ENCODE measurements around the gene CELF2. TPM values are rescaled to one million over a fixed set of nuclear protein-coding genes. Genes with fewer than 3 reads are reported as not detected.
"Not testable (repeated sequence)": the region's sequence is repeated elsewhere in the genome, so short reads cannot be mapped to it uniquely, and the experiment has no call there.

Gene CELF2
- total RNA-seq, 1 donor from 2014 or later, result 4.2 TPM

DNA sequence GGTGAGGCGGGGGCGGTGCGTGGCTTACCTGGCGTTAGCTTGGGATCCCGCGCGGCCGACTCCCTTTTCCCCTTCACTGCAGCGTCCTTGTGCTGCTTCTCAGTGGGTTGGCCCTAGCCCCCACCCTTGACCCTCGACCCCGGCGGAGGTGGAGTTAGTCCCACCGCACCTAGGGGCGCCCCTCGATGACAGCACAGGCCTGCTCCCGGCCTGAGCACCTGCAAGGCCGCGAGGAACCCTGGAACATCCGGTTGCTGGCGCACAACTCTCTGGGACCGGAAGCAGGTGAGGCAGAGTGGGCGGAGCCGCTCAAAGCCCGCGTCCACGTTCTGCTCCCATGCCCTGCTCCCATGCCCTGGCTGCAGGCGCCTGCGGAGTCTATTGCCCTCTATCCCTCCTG lies 326.9 kb downstream of the CELF2 start:
- no peak for DNase-seq (ENCODE audit: low read depth in 2 of 2)

DNA sequence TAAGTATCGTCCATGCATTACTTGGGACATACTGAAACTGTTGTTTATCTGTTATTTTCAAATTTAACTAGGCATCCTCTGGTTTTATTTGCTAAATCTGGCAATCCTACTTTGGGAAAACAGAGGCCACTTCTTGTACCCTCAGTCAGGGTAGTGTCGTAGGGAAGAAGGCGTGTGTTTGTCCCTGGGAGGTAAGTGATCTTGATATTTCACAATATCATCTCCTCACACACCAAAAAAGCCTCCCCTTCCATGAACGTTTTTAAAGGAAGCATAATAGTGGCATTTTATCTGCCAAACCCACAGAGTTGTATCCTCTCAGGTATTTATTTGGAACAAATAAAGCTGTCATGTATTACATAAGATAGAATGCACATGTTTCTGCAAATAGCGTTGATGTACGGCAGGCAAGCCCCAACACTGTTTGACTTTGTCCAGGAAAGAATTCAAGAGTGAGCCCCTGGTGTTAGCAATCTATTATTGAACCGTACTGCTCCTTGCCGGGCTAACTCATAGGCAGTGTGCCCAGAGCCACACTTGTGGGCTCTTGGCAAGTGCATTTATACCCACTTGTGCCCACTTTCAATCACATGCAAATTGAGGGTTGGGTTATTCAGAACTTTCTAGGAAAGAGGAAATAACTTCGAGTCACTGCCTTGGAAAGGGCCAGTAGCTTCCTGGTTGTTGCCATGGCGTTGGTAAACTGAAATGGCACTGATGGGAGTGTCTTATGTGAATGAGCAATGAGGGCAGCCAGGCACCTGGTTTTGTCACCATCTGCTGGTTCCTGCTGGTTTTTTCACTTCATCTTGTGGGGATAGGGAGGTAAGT lies 327.8 kb downstream of the CELF2 start:
- DNase-seq (ENCODE audit: low read depth in 2 of 2), result peak in 1 of 2 donors; percentile 74

DNA sequence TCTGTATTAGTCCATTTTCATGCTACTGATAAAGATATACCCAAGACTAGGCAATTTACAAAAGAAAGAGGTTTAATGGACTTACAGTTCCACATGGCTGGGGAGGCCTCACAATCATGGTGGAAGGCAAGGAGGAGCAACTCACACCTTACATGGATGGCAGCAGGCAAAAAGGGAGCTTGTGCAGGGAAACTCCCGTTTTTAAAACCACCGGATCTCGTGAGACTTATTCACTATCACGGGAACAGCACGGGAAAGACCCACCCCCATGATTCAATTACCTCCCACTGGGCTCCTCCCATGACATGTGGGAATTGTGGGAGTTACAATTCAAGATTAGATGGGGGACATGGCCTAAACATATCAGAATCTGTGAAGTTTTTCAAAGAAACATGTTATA lies 329.9 kb downstream of the CELF2 start:
- DNase-seq (ENCODE audit: low read depth in 2 of 2), result not testable (repeated sequence)

DNA sequence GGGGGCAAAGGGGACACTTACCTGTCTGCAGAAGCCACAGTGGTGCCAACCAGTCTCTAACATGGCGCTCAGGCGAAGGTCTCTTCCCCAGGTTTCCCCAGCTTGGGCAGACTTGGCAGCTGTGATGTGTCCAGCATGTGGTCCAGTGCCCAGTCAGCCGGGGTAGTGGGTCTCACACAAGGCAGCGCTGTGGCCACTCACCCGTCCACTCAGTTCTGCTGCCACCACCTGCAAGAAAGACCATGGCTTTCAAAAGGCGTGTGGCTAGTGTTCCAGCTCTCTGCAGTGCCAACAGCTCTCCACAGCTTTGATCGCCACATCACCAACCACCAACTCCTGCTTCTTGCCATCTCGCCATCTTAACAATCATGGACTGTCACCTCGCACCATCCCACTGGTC lies 334.1 kb downstream of the CELF2 start:
- no peak for DNase-seq (ENCODE audit: low read depth in 2 of 2)

DNA sequence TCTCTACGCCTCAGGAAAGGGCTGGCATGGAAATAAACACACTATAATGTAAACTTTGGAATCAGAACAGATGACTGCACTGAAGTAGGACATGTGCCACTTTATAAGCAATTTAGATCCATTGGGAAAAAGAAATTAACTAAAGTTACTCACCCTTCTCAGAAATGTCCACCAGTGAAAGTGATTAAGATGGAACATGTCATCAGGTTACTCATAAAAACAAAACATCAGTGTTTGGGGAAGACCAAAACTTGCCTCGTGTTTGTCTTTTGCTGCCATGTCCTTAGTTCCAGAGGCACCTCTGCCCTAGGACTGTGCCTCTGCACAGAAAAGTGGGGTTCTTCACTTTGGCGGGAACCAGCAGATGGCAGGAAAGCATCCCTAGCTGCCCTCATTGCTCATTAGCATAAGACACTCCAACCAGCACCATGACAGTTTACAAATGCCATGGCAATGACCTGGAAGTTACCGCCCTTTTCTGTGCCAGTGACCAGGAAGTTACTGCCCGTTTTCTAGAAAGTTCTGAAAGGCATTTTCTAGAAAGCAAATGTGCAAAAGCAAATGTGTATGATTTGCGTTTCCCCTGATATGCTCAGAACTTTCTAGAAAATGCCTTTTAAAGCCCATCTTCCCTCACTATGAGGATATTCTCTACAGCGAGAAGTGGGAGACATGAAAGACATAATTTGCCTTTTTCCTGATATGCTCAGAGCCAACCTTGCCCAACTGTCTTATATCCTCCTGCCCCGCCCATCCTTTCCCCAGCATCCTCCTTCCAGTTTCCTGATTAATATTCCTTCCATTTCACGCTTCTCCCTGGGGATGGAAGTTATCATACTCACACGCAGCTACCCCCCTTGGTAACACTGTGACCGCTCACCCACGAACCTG lies 335.6 kb downstream of the CELF2 start:
- no peak for DNase-seq (ENCODE audit: low read depth in 2 of 2)

DNA sequence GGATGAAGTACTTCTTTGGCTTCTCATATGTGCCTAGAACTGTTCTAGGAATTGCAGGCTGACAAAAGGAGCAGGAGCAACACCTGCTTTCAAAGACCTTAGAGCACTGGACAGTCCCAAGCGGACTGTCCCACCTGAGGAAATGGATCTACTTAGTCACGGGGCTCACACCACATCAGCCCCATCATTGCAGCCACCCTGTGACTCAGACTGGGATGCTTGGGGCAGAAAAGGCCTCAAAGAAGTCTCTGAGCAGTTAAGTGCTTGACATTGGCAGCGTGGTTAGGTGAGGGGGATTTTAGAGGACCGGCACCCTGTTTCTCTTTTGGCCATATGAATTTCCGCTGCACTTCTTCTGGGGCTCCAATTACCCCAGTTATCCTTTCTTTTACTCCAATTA lies 337.2 kb downstream of the CELF2 start:
- DNase-seq (ENCODE audit: low read depth in 2 of 2), result no peak

DNA sequence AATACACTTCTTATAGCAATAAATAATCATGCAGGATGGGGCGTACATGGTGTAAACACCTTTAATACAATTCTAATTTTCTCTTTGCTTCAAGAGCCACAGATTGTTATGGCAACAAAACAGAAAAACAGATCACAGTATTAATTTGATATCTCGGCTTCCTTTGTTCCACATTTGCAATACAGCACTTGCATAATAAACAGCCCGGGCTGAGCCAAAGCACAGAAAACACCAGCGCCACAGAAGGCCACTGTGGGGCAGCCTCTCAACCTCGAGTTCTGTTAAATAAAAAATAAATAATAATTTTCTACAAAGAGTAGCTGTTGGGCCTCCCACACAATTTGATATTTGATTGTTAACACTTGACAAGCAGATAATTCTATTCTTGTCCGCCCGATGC lies 337.9 kb downstream of the CELF2 start:
- DNase-seq (ENCODE audit: low read depth in 2 of 2), result no peak

DNA sequence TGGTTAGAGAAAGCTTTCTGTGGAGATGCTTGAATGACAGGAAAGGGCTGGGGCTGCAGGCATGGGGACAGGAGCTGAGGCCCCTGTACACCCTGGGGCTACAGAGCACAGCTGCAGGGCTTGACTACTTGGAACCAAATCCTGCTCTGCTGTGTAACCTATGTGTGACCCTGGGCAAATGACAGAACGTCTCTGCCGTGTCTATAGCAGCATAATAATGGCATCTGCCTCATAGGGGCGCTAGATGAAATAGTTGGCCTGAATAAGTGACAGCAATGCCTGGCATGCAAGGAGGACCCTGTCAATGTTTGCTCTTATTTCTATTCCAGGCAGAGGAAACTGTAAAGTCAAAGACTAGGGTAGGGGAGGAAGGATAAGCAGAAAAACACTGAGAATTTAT lies 339.8 kb downstream of the CELF2 start:
- no peak for DNase-seq (ENCODE audit: low read depth in 2 of 2)

DNA sequence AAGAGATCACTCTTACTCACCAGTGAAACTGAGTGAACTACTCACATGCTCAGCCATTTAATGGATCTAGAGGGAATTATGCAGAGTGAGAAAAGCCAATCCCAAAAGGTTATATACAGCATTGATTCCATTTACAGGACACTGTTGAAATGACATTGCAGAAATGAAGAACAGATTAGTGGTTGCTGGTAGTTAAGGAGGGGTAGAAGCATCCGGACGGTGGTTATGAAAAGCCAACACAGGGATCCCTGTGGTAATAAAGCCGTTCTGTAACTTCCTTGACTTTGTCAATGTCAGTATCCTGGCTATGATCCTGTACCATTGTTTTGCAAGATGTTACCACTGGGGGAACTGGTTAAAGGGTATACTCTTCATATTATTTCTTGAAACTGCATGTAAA lies 340.3 kb downstream of the CELF2 start:
- DNase-seq (ENCODE audit: low read depth in 2 of 2), result no peak

DNA sequence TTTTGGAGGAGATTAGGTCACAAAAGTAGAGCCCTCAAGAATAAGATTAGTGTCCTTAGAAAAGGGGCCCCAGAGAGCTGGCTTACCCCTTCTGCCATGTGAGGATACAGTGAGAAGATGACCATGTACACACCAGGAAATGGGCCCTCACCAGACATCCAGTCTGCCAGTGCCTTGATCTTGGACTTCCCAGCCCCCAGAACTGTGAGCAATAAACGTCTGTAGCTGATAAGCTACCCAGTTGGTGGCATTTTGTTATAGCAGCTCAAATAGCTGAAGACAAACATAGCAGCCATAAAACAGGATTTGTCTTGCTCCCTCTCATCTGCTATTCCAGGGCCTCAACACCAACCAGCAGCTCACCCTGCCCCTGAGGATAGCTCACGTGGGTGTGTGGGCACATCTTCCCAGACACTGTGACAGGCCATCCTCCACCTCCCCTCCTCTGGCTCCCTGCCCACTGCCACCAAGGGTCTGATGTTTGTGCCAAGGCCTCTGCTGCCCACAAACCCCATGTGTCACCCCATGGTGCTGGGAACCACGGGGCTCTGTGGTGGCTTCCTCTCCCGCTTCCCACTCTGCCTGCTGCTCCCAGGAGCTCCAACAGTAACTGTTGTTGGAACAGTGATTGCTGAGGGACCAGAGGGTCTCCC lies 341.4 kb downstream of the CELF2 start:
- no peak for DNase-seq (ENCODE audit: low read depth in 2 of 2)

DNA sequence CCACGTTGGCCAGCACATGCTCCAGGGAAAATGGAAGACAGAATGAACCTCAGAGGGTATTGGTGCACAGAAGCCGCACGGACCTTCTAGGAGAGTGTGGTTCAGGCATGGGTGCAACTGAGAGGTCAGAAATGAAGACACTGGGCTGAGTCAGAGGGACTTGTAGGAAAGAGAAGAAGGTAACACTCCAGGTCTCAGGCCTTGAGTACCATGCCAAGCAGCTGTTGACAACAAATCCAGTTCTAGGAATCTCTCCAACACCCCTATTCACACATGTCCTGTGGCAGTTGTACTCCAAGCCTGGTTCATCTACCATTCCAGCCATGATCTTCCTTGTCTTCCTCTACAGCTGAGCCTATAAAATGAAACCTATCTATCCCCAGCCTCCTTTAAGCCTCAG lies 342.2 kb downstream of the CELF2 start:
- no peak for DNase-seq (ENCODE audit: low read depth in 2 of 2)

DNA sequence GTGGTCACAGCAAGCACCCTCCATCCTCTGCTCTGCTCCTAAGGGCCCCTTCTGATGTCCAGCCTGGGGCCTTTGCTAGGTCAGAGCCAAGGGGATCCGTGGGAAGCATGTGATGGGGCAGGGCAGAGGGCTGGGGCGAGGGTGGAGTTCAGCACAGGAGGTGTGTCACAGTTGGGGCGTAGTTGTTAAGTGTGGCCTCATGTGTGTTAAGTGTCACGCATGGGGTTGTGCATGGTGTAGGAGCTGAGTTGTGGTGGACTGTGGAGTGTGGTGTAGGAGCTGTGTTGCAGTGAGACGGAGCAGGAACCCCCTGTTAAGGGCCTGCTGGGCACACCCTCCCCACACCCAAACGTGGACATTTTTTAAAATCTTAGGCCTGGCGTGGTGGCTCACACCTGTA lies 345.8 kb downstream of the CELF2 start:
- DNase-seq (ENCODE audit: low read depth in 2 of 2), result no peak

DNA sequence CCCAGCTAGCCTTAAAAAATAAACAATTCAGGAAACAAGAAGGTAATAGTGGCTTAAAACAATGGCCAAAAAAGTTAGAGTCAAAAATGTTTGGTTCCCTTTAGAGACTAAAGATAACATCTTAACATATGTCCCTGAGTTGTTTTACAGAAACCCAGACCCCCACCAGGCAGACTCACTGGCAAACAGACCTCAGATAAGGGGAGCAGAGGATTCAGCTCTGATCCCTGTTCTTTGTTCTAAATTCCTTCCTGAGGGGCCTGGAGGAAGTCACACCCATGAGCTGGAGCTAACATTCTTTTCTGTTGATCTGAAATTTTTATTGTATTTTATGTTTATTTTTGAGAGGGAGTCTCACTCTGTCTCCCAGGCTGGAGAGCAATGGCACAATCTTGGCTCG lies 346.6 kb downstream of the CELF2 start:
- no peak for DNase-seq (ENCODE audit: low read depth in 2 of 2)

DNA sequence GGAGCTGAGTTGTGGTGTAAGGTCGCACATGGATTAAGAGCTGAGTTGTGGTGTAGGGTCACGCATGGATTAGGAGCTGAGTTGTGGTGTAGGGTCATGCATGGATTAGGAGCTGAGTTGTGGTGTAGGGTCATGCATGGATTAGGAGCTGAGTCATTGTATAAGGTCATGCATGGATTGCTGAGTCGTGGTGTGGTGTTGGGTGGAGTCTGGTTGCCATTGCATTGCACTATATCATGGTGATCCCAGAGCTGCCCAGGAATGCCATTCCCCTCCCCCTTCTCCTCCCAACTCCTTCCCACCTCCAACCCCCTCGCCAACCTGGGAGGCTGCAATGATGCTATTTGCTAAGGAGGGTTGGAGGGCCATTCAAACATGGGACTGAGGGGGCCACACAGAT lies 349.2 kb downstream of the CELF2 start:
- DNase-seq (ENCODE audit: low read depth in 2 of 2), result not testable (repeated sequence)

DNA sequence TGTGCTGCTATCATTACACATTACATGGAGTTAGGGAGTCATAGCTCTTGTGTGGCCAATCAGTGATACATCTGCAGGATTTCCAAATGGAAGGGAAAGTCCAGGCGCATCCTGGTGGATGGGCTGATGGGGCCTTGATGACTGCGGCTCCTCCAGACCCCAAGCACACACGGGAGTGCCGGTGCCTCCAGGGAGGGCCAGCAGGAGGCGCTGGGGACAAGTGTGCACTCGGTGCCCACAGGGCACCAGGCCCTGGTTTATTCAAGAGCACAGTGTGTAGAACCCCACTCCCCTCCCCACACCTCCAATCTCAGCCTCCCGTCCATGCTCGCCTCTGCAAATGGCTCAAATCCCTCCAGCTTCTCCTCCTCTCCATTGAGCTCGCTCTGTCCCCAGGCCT lies 349.8 kb downstream of the CELF2 start:
- DNase-seq (ENCODE audit: low read depth in 2 of 2), result no peak

DNA sequence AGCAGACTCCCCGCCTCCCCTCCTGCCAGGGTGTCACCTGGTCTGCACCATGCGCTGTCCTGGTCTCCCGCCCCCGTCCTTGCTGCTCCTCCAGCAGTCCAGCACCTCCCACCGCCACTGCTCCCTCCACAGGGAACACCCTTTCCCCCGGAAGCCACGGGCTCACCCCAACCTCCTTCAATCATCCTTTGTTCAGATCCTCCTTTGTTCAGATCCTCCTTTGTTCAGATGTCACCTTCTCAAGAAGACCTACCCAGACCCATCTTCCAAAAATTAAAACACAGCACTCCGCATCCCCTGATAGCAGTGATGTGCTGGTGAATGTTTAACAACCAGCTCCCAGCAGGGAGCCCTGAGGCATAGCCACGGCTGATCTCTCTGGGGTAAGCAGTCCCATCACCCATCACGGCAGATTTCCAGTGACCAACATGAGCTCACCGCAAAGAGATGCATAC lies 356.1 kb downstream of the CELF2 start:
- no peak for DNase-seq (ENCODE audit: low read depth in 2 of 2)

DNA sequence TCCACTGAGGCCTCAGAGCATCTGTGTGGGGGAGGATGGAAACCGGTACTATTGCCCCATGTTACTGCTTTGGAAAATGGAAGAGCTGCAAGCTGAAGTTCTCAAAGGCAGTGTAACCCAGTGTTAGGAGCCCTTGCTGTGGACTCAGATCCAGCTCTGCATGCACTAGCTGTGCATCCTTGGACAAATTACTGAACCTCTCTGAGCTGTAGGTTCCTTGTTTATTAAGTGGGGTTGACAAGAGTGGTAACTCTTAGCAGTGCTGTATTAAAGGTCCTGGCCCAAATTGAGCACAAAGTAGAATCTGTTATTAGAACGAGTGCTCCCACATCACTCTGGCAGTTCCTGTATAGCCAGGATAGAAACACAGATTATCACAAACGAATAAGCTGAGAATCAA lies 359.6 kb downstream of the CELF2 start:
- DNase-seq (ENCODE audit: low read depth in 2 of 2), result no peak

DNA sequence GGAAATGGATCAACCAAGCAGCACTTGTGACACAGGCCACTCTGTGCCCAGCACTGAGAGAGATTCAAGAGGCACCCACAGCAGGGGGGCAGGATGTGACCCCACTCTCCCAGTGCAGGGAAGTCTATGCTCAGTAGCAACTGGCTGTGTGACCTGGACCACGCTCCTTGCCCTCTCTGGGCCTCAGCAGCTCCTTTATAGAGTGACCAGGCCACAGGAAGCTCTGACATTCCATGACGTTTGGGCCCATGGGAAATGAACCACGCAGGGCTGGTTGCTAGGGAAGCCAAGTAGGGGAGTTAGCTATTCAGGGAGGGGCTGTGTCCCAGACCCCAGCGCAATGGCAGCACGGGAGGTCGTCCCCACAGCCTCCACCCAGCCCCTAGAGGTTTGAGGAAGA lies 361.2 kb downstream of the CELF2 start:
- DNase-seq (ENCODE audit: low read depth in 2 of 2), result peak in 1 of 2 donors; percentile 7

DNA sequence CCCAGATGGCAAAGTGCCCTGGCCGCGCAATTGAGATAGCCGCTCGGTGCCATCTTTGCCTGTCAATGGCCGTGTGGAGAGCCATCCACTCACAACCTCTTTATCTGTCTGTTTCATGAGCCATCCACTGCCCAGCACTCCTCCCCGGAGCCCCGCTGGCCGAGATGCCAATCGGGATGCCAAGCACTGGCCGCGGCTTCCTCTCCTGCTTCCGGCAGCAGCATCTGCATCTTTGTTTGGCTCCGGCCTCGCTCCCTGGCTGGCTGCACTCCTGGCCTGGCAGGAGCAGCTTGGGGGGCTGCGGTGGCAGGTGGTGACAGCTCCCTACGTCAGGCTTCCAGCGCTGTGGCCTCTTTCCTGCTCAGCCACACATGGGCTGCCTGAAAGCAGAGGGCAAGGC lies 362.1 kb downstream of the CELF2 start:
- no peak for DNase-seq (ENCODE audit: low read depth in 2 of 2)

DNA sequence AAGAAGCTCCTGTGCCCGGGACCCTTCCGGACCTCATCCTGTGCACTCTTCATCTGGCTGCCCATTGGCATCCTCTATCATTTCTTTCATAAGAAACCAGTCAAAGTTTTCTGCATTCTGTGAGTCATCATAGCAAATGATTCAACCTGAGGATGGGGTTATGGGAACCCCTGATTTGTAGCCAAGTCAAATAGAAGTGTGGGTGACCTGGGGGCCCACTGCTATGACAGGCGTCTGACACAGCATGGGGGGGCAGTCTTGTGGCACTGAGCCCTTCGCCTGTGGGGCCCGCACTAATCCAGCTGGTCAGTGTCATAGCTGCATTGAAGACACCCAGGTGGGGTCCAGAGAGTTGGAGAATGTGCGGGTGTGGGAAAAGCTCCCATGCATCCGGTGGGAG lies 363.4 kb downstream of the CELF2 start:
- no peak for DNase-seq (ENCODE audit: low read depth in 2 of 2)

DNA sequence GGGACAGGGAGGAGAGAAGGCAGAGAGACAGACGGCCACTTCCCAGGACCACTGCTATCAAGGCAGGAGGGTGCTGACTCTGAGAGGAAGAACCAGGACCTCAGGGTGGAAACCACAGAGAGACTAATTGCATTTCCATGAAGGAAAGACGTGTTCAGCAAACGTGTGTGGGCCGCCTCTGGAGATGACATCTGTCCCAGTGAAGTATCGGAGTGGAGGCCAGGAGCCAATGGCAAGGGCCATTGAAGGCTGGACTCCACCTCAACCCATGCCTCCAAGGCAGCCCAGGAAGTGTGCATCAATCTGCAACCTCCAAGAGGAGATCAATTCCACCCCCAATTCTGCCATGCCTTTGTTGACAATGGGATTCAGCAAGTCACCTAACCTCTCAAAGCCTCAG lies 363.8 kb downstream of the CELF2 start:
- DNase-seq (ENCODE audit: low read depth in 2 of 2), result no peak

DNA sequence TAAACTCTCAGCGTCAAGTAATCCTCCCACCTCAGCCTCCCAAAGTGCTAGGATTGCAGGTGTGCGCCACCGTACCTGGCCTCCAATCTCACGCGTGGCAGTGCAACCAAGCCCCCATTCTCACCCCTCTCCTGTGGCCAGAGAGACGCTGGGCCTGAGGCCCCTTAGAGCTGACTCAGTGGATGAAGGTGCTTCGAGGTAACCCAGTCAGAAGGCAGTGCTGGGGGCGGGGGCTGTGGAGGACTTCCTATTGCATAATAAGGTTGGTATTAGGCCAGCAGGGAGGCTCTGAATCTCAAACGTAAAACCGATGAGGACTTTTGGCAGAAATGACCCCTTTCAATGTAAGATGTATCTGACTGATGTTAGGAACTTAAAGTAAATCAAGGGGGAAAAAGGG lies 364.5 kb downstream of the CELF2 start:
- no peak for DNase-seq (ENCODE audit: low read depth in 2 of 2)

Data from lung microvascular endothelial cell (primary cell).